GM21717 (cell line): ENCODE results near the gene SUGCT.
"Not testable (repeated sequence)": the region's sequence is repeated elsewhere in the genome, so short reads cannot be mapped to it uniquely, and the experiment has no call there.

Source experiments
- ATAC-seq: cut with Tn5 transposase; IDR thresholded peaks from one replicate; pipeline ENCODE4 v1.9.1; 2021; ENCODE audit warnings: mild to moderate bottlenecking, moderate library complexity; ENCODE audit not compliant: unreplicated experiment

Gene SUGCT

GRCh38 chr7:40551685-40552576 lies 417.1 kb downstream of the SUGCT start:
- peak; percentile 89 for ATAC-seq

GRCh38 chr7:40560672-40561071 lies 425.9 kb downstream of the SUGCT start:
- ATAC-seq, result no peak

- ATAC-seq, result no peak
Observed at GRCh38 chr7:40566879-40567278, 432.1 kb downstream of the SUGCT start.

- ATAC-seq, result no peak
Observed at GRCh38 chr7:40569326-40569725, 434.5 kb downstream of the SUGCT start.

GRCh38 chr7:40570223-40570622 lies 435.4 kb downstream of the SUGCT start:
- ATAC-seq, result no peak

GRCh38 chr7:40571796-40572195 lies 437.0 kb downstream of the SUGCT start:
- ATAC-seq, result no peak

- ATAC-seq, result no peak
Observed at GRCh38 chr7:40572810-40573465, 438.1 kb downstream of the SUGCT start.

- no peak for ATAC-seq
Observed at GRCh38 chr7:40579401-40579800, 444.6 kb downstream of the SUGCT start.

GRCh38 chr7:40580776-40581175 lies 446.0 kb downstream of the SUGCT start:
- no peak for ATAC-seq

GRCh38 chr7:40582539-40582938 lies 447.7 kb downstream of the SUGCT start:
- ATAC-seq, result no peak

- no peak for ATAC-seq
Observed at GRCh38 chr7:40583667-40584444, 449.1 kb downstream of the SUGCT start.

- ATAC-seq, result no peak
Observed at GRCh38 chr7:40584667-40585433, 450.0 kb downstream of the SUGCT start.

GRCh38 chr7:40586197-40586596 lies 451.4 kb downstream of the SUGCT start:
- no peak for ATAC-seq

GRCh38 chr7:40587419-40587818 lies 452.6 kb downstream of the SUGCT start:
- no peak for ATAC-seq

- ATAC-seq, result no peak
Observed at GRCh38 chr7:40595129-40595528, 460.3 kb downstream of the SUGCT start.

- ATAC-seq, result no peak
Observed at GRCh38 chr7:40595832-40596231, 461.0 kb downstream of the SUGCT start.

- ATAC-seq, result no peak
Observed at GRCh38 chr7:40597517-40597916, 462.7 kb downstream of the SUGCT start.

GRCh38 chr7:40598915-40599314 lies 464.1 kb downstream of the SUGCT start:
- no peak for ATAC-seq

- ATAC-seq, result no peak
Observed at GRCh38 chr7:40599836-40600235, 465.0 kb downstream of the SUGCT start.

GRCh38 chr7:40602351-40602750 lies 467.5 kb downstream of the SUGCT start:
- ATAC-seq, result not testable (repeated sequence)
